Neural crest cell (in vitro differentiated cells): Measurements from ENCODE around the gene MYO19. TPM values are rescaled to one million over a fixed set of nuclear protein-coding genes. Genes with fewer than 3 reads are reported as not detected.

Experiments used
- DNase-seq: peaks from one replicate; pipeline ENCODE4 v3.0.0; 2021; ENCODE audit warnings: low read depth, mixed read lengths, low spot score
- H3K27ac Mint-ChIP-seq: one replicate; pipeline ENCODE4 v1.8.0; 2021; ENCODE audit warnings: mild to moderate bottlenecking, mixed read lengths; ENCODE audit not compliant: unreplicated experiment
- H3K27me3 Mint-ChIP-seq: 2 replicates; pipeline ENCODE4 v1.8.0; 2021; ENCODE audit warnings: low read depth, mild to moderate bottlenecking, mixed read lengths
- H3K36me3 Mint-ChIP-seq: 2 replicates; pipeline ENCODE4 v1.8.0; 2021; ENCODE audit warnings: low read depth, mild to moderate bottlenecking, mixed read lengths
- H3K4me1 Mint-ChIP-seq: 2 replicates; pipeline ENCODE4 v1.8.0; 2021; ENCODE audit warnings: mixed read lengths
- H3K4me3 Mint-ChIP-seq: one replicate; pipeline ENCODE4 v1.8.0; 2021; ENCODE audit warnings: mild to moderate bottlenecking, mixed read lengths
- H3K9me3 Mint-ChIP-seq: 2 replicates; pipeline ENCODE4 v1.8.0; 2021; ENCODE audit warnings: mixed read lengths
- CTCF ChIP-seq: fragments of 200-600 bp; sonication (generic); conservative IDR thresholded peaks from 2 replicates; pipeline ENCODE4 v1.5.0; 2021; ENCODE audit warnings: antibody characterized with exemption, mild to moderate bottlenecking
- total RNA-seq: library from RNA; stranded (reverse); gene quantifications from 2 replicates; pipeline ENCODE4 v1.2.1, GENCODE V29; 2021

The MYO19 gene
- total RNA-seq, 1 donor from 2014 or later, result 104 TPM

DNA sequence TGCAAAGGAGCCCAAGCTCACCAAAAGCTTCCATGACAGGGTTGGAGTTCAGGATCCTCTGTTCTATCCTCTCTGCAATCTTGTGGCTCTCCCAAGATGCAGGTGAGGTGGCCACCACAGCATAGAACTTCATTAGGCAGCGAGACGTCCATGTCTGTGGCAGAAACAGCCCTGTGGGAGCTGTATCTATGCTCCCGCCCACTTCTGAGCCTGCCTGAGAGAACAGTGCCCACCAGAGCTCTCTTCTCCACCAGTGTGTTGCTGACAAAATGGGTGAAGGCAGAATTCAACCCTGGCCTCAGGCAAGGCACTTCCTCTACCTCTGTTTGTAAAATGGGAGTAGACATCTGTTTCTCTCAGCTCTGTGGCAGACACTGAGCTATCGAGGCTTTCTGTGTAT is 18.8 kb downstream of the MYO19 start:
- peaks cover 3% of the 10 kb centered on the region for H3K36me3 Mint-ChIP-seq

GRCh38 chr17:36514856-36515255 is 19.8 kb downstream of the MYO19 start:
- Mint-ChIP-seq H3K4me3 (no peak overlapping the region), H3K9me3 (no peaks in the 10 kb centered on the region), H3K27me3 (no peaks in the 10 kb centered on the region), H3K27ac (no peak overlapping the region), H3K4me1 (no peaks in the 10 kb centered on the region), H3K36me3 (peaks cover 3% of the 10 kb centered on the region)
- no peak for TF ChIP-seq CTCF
- no peak for DNase-seq

More for the DNA sequence above, 18.8 kb downstream of the MYO19 start:
- H3K4me1 Mint-ChIP-seq, result no peaks in the 10 kb centered on the region
- no peak overlapping the region for H3K4me3 Mint-ChIP-seq
- H3K27ac Mint-ChIP-seq, result no peak overlapping the region
- no peaks in the 10 kb centered on the region for H3K27me3 Mint-ChIP-seq
- DNase-seq, result no peak
- H3K9me3 Mint-ChIP-seq, result no peaks in the 10 kb centered on the region
- TF ChIP-seq CTCF, result no peak

- no peak overlapping the region for H3K4me3 Mint-ChIP-seq
- H3K9me3 Mint-ChIP-seq, result no peaks in the 10 kb centered on the region
- no peak overlapping the region for H3K27ac Mint-ChIP-seq
- H3K36me3 Mint-ChIP-seq, result peaks cover 3% of the 10 kb centered on the region
- no peak for DNase-seq
- H3K4me1 Mint-ChIP-seq, result no peaks in the 10 kb centered on the region
- no peaks in the 10 kb centered on the region for H3K27me3 Mint-ChIP-seq
- TF ChIP-seq CTCF, result no peak
Measured at GRCh38 chr17:36512641-36513040, 22.0 kb downstream of the MYO19 start.

DNA sequence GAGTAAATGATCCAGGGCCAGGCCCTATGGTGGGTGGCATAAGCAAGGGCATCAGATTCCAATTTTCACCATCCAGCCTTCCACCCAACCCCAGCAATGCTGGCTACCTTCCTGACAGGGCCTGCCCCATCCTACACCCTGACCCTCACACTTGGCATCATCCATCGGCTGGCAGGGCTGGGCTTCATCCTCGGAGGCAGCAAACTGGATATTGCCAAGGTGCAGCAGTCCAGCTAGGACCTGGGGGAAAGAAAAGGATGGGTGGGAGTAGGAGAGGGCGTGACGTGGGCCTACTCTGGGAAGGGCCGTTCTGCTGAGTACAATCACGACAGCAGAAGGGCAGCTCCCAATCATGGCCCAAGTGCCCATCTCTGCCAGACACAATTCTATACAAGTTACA is 23.5 kb downstream of the MYO19 start:
- Mint-ChIP-seq H3K9me3 (no peaks in the 10 kb centered on the region), H3K4me3 (no peak overlapping the region), H3K27ac (no peak overlapping the region), H3K27me3 (no peaks in the 10 kb centered on the region), H3K36me3 (no peaks in the 10 kb centered on the region), H3K4me1 (no peaks in the 10 kb centered on the region)
- no peak for TF ChIP-seq CTCF
- no peak for DNase-seq

GRCh38 chr17:36510636-36511035 is 24.0 kb downstream of the MYO19 start:
- DNase-seq, result no peak
- Mint-ChIP-seq H3K4me1 (no peaks in the 10 kb centered on the region), H3K27ac (peak overlapping the region; percentile 78), H3K4me3 (no peak overlapping the region), H3K36me3 (peaks cover 2% of the 10 kb centered on the region), H3K9me3 (no peaks in the 10 kb centered on the region), H3K27me3 (no peaks in the 10 kb centered on the region)
- no peak for TF ChIP-seq CTCF
